HAP-1 (cell line): Measurements from ENCODE around the gene CARS1.
"Not testable (repeated sequence)": the region's sequence is repeated elsewhere in the genome, so short reads cannot be mapped to it uniquely, and the experiment has no call there.

Source experiments
- DNase-seq, 2 experiments: peaks; one replicate each; pipeline ENCODE4 v3.0.0-alpha.2; 2016 to 2020; ENCODE audit warnings: low spot score in 2 of 2
- H3K27me3 ChIP-seq: fragments of 250-450 bp; sonication (Bioruptor Pico); 2 replicates; pipeline ENCODE4 v1.5.1; 2020; ENCODE audit warnings: low read depth, mild to moderate bottlenecking, moderate library complexity
- H3K36me3 ChIP-seq: fragments of 250-450 bp; sonication (Bioruptor Pico); replicated peaks from 2 replicates; pipeline ENCODE4 v1.5.1; 2020; ENCODE audit warnings: mild to moderate bottlenecking
- H3K4me1 ChIP-seq: fragments of 250-450 bp; sonication (Bioruptor Pico); 2 replicates; pipeline ENCODE4 v1.5.1; 2020; ENCODE audit warnings: mild to moderate bottlenecking
- H3K4me3 ChIP-seq: fragments of 250-450 bp; sonication (Bioruptor Pico); 2 replicates; pipeline ENCODE4 v1.5.1; 2020; ENCODE audit warnings: mild to moderate bottlenecking, moderate library complexity
- H3K9me3 ChIP-seq: fragments of 250-450 bp; sonication (Bioruptor Pico); 2 replicates; pipeline ENCODE4 v1.5.1; 2020; ENCODE audit warnings: mild to moderate bottlenecking, moderate library complexity
- in situ Hi-C: fragments of 300-500 bp; cut with MboI; formaldehyde crosslinking; loops from 3 replicates; pipeline ENCODE4 v1.14.3; 2020; ENCODE audit warnings: low sequenced_read_pairs, inconsistent platforms, mixed read lengths

The CARS1 gene

DNA sequence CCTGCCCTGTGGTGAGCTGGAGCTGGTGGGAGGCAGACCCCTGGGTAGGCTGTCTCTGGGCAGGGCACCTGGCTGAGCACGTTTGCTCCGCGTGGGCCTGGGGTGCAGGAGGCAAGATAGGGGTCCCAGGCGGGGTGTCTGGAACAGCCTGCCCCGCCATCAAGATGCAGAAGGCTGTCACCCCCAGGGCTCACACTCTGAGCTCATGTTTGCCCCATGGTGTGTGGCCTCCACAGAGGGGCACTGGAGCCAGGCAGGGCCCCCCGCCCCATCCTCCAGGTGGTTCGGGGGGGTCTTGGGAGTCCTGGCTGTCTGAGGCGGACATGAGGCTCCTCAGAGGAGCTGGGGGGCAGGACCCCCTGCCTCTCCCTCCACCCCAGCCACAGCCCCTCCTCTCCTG, 28.9 kb upstream of the CARS1 start:
- no peaks in the 10 kb centered on the region for H3K36me3 ChIP-seq
- no peaks in the 10 kb centered on the region for H3K9me3 ChIP-seq
- no peak for DNase-seq
- peaks cover 5% of the 10 kb centered on the region; the same call in 1 of the 2 replicates for H3K27me3 ChIP-seq
- H3K4me1 ChIP-seq = no peaks in the 10 kb centered on the region
- in situ Hi-C loops = no loop called here
- no peak overlapping the region for H3K4me3 ChIP-seq

DNA sequence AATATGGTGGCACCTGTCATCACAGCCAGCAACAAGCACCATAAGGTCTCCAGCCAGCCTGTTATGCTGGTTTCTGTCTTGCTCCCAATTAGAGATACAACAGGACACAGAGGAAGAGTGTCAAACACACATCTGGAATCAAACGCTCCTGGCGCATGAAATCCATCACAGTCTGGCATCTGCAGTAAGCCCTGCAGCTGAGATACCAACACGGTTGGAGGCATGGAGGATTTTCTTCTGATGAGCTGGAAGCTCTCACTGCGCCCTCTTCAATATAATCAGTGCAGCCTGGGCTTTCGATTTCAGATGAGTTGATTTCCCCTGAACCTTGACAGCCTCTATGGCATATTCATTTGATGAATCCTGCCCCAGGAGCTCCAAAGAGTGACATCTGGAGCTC, 27.8 kb upstream of the CARS1 start:
- no peaks in the 10 kb centered on the region for H3K9me3 ChIP-seq
- no peaks in the 10 kb centered on the region for H3K36me3 ChIP-seq
- no peak overlapping the region for H3K4me3 ChIP-seq
- no peaks in the 10 kb centered on the region for H3K4me1 ChIP-seq
- H3K27me3 ChIP-seq = peaks cover 5% of the 10 kb centered on the region; the same call in 1 of the 2 replicates
- in situ Hi-C loops = no loop called here
- no peak for DNase-seq

DNA sequence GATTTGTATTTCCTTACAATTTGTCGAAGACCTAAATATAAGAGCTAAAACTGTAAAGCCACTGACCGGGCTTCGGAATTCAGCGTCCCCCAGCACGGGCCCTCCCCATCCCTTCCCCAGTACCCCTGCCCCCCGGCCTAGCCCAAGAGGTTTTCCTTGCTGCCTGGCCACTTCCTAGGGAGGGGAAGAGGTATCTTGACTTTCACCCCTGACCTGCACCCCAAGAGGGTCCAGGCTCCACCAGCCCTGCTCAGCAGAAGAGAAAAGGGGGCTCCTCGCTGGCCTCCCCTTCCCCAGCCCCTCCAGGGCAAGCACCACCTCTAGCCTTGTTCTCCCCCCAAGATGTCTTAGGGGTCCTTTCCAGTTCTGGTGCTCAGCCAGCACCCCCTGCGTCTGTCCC, 26.1 kb upstream of the CARS1 start:
- no peaks in the 10 kb centered on the region for H3K36me3 ChIP-seq
- in situ Hi-C loops = no loop called here
- H3K9me3 ChIP-seq = no peaks in the 10 kb centered on the region
- no peak for DNase-seq
- peaks cover 5% of the 10 kb centered on the region; the same call in 1 of the 2 replicates for H3K27me3 ChIP-seq
- H3K4me1 ChIP-seq = no peaks in the 10 kb centered on the region
- no peak overlapping the region for H3K4me3 ChIP-seq

DNA sequence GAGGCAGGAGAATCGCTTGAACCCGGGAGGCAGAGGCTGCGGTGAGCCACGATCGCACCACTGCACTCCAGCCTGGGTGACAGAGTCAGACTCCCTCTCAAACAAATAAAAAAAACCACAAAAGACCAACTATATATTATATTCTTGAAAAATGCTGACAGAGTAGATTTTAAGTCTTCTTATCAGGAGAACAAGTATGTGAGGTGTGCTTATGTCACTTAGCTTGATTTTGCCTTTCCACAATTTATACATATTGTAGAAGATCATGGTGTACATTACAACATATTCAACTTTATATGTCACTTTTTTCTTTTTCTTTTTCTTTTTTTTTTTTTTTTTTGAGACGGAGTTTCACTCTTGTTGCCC, 24.1 kb upstream of the CARS1 start:
- Histone ChIP-seq H3K36me3 (no peaks in the 10 kb centered on the region), H3K4me1 (no peaks in the 10 kb centered on the region), H3K27me3 (peaks cover 5% of the 10 kb centered on the region; the same call in 1 of the 2 replicates), H3K9me3 (no peaks in the 10 kb centered on the region), H3K4me3 (no peak overlapping the region)
- in situ Hi-C loops = no loop called here
- no peak for DNase-seq

DNA sequence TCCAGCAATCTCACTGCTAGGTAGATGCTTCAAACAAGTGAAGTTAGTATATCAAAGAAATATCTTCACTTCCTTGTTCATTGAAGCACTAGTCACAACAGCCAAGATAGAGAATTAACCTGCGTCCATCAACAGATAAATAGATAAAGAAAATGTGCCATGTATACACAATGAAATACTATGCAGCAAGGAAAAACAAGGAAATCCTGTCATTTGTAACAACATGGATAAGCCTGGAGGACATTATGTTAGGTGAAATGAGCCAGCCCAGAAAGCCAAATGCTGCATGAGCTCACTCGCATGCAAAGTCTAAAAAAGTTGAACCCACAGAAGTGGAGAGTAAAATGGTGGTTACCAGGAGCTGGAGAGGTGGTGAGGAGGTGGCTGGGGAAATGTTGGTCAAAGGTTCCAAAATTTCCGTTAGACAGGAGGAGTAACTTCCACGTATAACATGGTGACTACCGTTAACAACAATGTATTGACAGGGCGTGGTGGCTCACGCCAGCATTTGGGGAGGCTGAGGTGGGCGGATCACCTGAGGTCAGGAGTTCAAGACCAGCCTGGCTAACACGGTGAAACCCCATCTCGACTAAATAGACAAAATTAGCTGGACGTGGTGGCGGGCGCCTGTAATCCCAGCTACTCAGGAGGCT, 23.6 kb upstream of the CARS1 start:
- Histone ChIP-seq H3K27me3 (peaks cover 5% of the 10 kb centered on the region; the same call in 1 of the 2 replicates), H3K4me3 (no peak overlapping the region), H3K9me3 (no peaks in the 10 kb centered on the region), H3K36me3 (no peaks in the 10 kb centered on the region), H3K4me1 (no peaks in the 10 kb centered on the region)
- in situ Hi-C loops = no loop called here
- DNase-seq = no peak

DNA sequence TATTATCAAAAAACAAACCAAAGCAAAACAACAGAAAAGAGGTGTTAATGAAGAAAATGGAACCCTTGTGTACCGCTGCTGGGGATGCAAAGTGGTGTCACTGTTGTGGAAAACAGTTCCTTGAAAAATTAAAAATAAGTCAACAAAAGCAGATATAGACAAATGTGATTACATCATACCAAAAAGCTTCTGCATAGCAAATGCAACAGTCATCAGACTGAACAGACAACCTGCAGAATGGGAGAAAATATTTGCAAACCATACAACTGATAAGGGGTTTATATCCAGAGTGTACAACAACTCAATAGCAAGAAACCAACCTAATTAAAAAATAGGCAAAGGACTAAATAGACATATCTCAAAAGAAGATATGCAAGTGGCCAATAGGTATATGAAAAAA, 22.9 kb upstream of the CARS1 start:
- Histone ChIP-seq H3K4me3 (no peak overlapping the region), H3K36me3 (no peaks in the 10 kb centered on the region), H3K4me1 (no peaks in the 10 kb centered on the region), H3K9me3 (no peaks in the 10 kb centered on the region), H3K27me3 (peaks cover 1% of the 10 kb centered on the region; the same call in 1 of the 2 replicates)
- DNase-seq = no peak
- in situ Hi-C loops = no loop called here

DNA sequence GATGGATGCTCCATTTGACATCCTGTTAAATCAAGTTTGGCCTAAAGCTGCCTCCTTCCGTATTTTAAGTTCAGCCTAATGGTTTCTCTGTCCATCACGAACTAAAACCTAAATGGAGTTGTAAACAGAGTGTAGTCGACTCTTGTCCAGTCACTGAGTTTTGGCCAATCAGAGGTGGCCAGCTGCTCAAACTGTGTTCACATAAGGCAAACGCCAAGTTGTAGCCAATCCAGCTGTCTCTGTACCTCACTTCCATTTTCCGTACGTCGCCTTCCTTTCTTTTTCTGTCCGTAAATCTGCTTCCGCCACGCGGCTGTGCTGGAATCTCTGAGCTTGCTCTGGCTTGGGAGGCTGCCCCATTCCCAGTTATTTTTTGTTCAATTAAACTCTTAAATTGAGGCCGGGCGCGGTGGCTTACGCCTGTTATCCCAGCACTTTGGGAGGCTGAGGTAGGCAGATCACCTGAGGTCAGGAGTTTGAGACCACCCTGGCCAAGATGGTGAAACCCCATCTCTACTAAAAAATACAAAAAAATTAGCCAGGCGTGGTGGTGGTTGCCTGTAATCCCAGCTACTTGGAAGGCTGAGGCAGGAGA, 20.7 kb upstream of the CARS1 start:
- no peak for DNase-seq
- H3K9me3 ChIP-seq = no peaks in the 10 kb centered on the region
- in situ Hi-C loops = no loop called here

DNA sequence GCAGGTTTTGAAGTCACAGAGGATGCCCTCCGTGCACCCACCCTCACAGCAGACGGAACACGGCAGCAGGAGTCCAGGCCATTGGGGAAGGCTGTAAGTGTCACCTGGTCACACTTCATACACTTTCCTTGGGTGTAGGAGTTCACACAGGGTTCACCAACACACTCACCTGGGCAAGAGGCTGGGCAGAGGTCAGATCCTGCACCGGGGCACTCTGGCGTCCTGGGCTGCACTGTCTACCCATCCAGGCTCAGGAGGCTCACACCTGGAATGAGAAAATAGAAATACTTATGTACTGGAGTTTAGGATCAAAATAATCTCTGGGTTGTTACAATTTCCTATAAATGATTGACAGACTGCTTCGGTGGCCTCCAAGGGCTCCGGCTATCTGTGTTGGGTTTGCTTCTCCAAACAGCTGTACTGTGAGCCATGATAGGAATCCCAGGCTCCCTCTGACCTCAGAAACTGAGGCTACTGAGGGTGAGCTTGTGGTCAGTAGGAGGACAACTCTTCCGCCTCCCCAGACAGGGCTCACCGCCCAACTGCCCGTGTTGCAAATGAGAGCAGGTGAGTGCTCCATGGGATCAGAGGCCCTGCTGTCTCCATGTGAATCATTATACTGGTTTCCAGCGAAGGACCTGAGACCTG, 20.1 kb upstream of the CARS1 start:
- Histone ChIP-seq H3K9me3 (no peaks in the 10 kb centered on the region), H3K36me3 (no peaks in the 10 kb centered on the region), H3K4me3 (no peak overlapping the region), H3K4me1 (no peaks in the 10 kb centered on the region; the same call in 1 of the 2 replicates), H3K27me3 (no peaks in the 10 kb centered on the region)
- in situ Hi-C loops = no loop called here
- no peak for DNase-seq

More for the DNA sequence above, 20.7 kb upstream of the CARS1 start:
- Histone ChIP-seq H3K4me1 (no peaks in the 10 kb centered on the region), H3K36me3 (no peaks in the 10 kb centered on the region), H3K4me3 (no peak overlapping the region), H3K27me3 (no peaks in the 10 kb centered on the region)

DNA sequence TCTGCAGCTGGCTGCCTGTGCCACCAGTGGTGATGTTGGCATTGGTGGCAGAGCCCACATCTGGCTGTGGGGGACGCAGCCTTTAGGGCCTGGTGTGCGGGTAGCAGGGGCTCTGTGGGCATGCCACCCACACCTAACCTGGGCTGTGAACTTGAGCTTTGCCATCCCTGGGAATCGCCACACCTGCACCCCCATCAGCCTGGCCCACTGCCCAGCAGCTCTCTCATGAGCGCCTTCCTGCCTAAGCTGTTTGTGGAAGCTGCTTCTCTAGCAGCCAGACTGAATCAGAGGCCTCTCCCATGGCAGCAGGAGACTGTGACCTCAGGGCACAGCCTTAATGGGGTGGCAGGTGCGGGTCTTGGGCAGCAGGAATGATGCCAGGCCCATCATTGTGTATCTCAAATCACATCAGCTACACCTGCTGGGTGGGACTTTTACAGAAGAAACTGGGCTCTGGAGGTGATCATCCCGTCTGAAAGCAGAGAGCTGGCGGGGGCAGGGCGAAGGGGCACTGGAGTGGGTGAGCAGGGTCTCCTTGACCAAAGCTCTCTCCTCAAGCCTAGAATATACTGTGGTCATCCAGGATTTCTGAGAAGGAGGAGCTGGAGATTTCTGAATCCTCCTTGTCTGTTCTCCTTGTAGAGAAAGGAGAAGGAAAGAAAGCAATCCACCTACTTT, 17.8 kb upstream of the CARS1 start:
- Histone ChIP-seq H3K4me3 (no peak overlapping the region), H3K4me1 (no peaks in the 10 kb centered on the region; the same call in 1 of the 2 replicates), H3K27me3 (no peaks in the 10 kb centered on the region), H3K9me3 (no peaks in the 10 kb centered on the region), H3K36me3 (no peaks in the 10 kb centered on the region)
- in situ Hi-C loops = loop anchor here (25.0 kb wide), 1 partner anchor 337 kb away; no protein-coding TSS in a partner anchor
- DNase-seq = no peak

DNA sequence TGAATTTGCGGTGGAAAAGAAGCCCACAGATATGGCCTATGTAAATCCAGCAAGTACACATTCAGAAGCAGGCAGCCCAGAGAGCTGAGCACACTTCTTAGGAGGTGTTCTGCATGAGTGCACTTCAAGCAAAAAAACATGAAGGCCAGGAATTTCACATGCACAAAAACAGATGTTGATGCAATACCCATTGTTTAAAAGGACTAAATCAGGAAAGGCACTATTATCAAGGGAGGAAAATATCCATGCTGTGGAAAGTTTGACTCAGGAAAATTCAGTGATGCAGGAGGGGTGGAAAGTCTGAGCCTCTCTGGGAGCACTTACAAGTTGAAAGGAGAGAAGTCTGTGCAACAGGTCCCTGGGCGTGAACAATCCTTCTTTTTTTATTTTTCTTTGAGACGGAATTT, 15.8 kb upstream of the CARS1 start:
- H3K4me3 ChIP-seq = no peak overlapping the region
- peak in 1 of 2 experiments; percentile 28 for DNase-seq
- H3K27me3 ChIP-seq = no peaks in the 10 kb centered on the region
- H3K9me3 ChIP-seq = no peaks in the 10 kb centered on the region
- no peaks in the 10 kb centered on the region; the same call in 1 of the 2 replicates for H3K4me1 ChIP-seq
- in situ Hi-C loops = loop anchor here (25.0 kb wide), 1 partner anchor 339 kb away; no protein-coding TSS in a partner anchor
- no peaks in the 10 kb centered on the region for H3K36me3 ChIP-seq

DNA sequence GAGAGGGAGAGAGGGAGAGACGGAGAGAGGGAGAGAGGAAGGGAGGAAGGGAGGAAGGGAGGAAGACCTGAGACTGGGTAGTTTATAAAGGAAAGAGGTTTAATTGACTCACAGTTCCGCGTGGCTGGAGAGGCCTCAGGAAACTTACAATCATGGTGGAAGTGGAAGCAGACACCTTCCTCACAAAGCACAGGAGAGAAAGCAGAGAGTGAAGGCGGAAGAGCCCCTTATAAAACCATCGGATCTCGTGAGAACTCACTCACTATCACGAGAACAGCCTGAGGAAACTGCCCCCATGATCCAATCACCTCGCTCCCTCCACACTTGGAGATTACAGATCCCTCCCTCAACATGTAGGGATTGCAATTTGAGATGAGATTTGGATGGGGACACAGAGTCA, 12.2 kb upstream of the CARS1 start:
- H3K4me1 ChIP-seq = peaks cover under 1% of the 10 kb centered on the region
- H3K9me3 ChIP-seq = peaks cover 14% of the 10 kb centered on the region
- no peaks in the 10 kb centered on the region for H3K36me3 ChIP-seq
- DNase-seq = no peak
- no peaks in the 10 kb centered on the region for H3K27me3 ChIP-seq
- in situ Hi-C loops = loop anchor here (25.0 kb wide), 1 partner anchor 343 kb away; no protein-coding TSS in a partner anchor
- H3K4me3 ChIP-seq = no peak overlapping the region

DNA sequence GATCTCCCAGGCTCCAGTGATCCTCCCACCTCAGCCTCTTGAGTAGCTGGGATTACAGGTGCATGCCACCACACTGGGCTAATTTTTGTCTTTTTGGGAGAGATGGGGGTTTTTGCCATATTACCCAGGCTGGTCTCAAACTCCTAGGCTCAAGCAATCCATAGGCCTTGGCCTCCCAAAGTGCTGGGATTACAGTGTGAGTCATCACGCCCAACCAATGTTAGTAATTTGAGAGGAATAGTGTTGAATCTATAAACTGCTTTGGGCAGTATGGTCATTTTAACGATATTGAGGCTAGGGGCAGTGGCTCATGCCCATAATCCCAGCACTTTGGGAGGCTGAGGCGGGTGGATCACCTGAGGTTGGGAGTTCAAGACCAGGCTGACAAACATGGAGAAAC, 9.1 kb upstream of the CARS1 start:
- DNase-seq, H3K4me3 ChIP-seq, H3K27me3 ChIP-seq, H3K36me3 ChIP-seq: not testable (repeated sequence)
- in situ Hi-C loops = loop anchor here (25.0 kb wide), 1 partner anchor 346 kb away; no protein-coding TSS in a partner anchor
- Histone ChIP-seq H3K4me1 (peaks cover 11% of the 10 kb centered on the region), H3K9me3 (peaks cover 20% of the 10 kb centered on the region)

DNA sequence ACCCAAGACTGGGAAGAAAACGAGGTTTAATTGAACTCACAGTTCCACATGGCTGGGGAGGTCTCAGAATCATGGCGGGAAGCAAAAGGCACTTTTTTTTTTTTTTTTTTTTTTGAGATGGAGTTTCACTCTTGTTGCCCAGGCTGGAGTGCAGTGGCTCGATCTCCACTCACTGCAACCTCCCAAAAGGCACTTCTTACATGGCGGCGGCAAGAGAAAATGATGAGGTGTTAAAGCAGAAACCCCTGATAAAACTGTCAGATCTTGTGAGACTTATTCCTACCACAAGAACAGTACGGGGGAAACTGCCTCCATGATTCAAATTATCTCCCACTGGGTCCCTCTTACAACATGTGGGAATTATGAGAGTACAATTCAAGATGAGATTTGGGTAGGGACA, 7.5 kb upstream of the CARS1 start:
- not testable (repeated sequence) for DNase-seq, H3K27me3 ChIP-seq, H3K4me3 ChIP-seq, H3K36me3 ChIP-seq
- Histone ChIP-seq H3K4me1 (peaks cover 11% of the 10 kb centered on the region), H3K9me3 (peaks cover 20% of the 10 kb centered on the region)
- in situ Hi-C loops = loop anchor here (25.0 kb wide), 1 partner anchor 348 kb away; no protein-coding TSS in a partner anchor
